Stimulated activated naive CD4-positive, alpha-beta T cell (primary cell): Measurements from ENCODE around the gene FMO2.

Source experiments
- DNase-seq, 6 experiments: peaks; one replicate each; lab custom pipeline; 2025; lab: John Stamatoyannopoulos, UW

The FMO2 gene

DNA sequence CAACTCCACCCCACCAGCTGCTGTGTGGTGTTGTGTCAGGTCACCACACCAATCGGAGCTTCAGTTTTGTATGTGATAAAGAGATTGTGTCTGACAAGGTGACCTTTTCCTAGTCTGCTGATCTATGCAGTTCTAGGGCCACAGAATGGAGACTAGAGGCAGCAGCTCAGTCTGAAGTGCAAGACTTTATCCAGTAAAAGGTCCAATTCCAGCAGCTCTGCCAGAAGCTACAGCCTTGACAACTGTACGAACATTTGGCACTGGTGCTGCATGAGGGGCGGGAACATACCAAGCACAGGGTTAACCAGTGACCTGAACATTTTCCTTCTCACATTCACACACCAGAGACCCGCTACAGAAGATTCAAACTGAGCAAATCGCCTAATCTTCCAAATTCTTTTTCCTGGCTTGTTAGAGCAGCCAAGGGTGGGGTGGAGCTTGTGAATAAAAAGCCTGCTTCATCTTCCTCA lies 72.5 kb downstream of the FMO2 start:
- DNase-seq: no peak

DNA sequence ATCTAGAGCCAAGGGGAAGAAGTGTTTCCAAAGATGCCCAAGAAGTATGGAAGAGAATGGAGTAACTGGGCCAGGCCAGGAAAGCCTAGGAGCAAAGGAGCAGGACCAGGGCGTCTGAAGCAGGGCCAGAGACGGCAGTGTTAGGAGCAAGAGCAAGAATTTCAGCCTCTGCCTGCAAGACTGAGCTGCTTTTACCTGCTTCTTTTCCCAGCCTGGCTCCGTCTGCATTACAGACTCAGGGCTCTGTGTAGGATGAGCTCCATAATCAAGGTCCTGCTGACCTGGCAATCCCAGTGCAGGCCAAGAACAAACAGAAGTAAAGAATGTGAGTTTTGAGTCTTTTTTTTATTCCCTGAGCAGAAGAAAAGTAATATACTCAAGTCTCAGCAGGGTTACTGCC lies 73.3 kb downstream of the FMO2 start:
- DNase-seq: no peak

DNA sequence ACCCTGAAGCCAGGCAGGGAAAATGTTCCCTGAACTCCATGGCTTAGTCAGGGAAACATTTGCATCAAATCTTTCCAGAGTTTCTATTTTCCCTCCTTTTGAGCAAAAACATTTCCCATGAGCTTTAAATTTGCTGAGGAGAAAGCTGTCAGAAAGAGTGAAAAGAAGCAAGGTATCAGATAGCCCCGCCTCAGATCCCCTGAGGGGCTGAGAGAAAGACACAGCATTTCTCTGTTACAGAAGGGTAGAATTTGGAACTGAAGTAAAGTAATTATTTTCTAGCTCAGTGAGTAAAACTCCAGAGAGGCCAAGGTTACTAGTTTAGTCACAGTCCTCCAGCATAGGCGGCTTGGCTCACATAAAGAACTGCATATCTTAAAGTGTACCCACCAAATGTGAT lies 73.8 kb downstream of the FMO2 start:
- DNase-seq: no peak
